Upper lobe of right lung (tissue), 1 donor: ENCODE results near the gene FARP1. TPM values are rescaled to one million over a fixed set of nuclear protein-coding genes. Genes with fewer than 3 reads are reported as not detected.

ENCODE experiments used
- ATAC-seq: fragments of 200-7000 bp; cut with Tn5 transposase; one replicate; pipeline ENCODE4 v1.9.1; 2020; ENCODE audit warnings: mild to moderate bottlenecking, moderate library complexity
- DNase-seq: peaks from one replicate; pipeline ENCODE4 v3.0.0-alpha.2; 2020
- H3K27ac ChIP-seq: fragments of 200-600 bp; one replicate; pipeline ENCODE4 v1.8.0; 2022
- H3K27me3 ChIP-seq: fragments of 200-600 bp; one replicate; pipeline ENCODE4 v1.8.0; 2022; ENCODE audit warnings: mild to moderate bottlenecking
- H3K36me3 ChIP-seq: fragments of 200-600 bp; one replicate; pipeline ENCODE4 v1.8.0; 2022
- H3K4me1 ChIP-seq: fragments of 200-600 bp; one replicate; pipeline ENCODE4 v1.8.0; 2022
- H3K4me3 ChIP-seq: fragments of 200-600 bp; one replicate; pipeline ENCODE4 v1.8.0; 2022; ENCODE audit warnings: mild to moderate bottlenecking
- H3K9me3 ChIP-seq: fragments of 200-600 bp; one replicate; pipeline ENCODE4 v1.8.0; 2022
- intact Hi-C: fragments of 100-400 bp; cut with DNase I; formaldehyde crosslinking; loops from one replicate; pipeline ENCODE4 v1.11.0; 2022
- total RNA-seq: library from RNA; stranded (reverse); fragmentation: NEBNext Ultra II Directional; extraction: Animal tissue kit (Norgen Biotek cat#: 25700); gene quantifications from one replicate; pipeline ENCODE4 v1.2.1, GENCODE V29; 2021
- TF ChIP-seq, protein P1 (sequence below): fragments of 200-600 bp; IDR thresholded peaks from one replicate; pipeline ENCODE4 v1.8.0; 2022; ENCODE audit warnings: antibody characterized with exemption
- donor health status: DM: no; HTN: yes; CAD: no; lungs with severe emphysema.

FARP1 gene
- total RNA-seq, 1 donor from 2014 or later: 95.9 TPM

DNA sequence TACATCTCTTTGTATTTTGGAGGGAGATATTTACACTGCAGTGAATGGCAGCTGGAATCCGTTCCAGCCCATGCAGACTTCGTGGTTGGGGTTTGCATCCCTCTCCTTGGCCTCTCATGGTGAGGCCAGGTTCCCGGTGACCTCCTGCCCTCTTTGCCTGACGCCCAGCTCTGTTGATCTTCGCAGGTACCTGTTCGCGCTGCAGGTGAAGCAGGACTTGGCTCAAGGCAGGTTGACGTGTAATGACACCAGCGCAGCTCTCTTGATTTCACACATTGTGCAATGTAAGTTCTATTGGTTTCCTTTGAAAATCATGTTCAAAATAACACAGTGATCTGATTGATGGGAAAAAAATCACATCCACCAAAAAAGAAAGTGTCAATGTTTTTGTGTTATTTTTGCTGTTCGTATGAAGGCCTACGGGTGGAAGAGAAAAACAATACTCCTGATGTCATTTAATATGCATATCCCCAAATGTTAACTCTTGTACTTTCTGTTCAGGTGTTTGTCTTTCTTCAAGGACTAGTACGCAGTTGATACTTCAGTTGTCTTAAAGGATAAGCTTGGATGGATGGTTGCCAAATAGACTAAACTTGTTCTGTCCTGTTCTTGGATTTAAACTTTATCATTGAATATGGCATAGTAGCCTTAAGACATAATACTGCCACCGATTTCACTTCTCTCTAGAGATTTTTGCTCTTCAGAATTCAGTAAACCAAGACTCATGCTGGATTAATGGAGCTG is 234.9 kb downstream of the FARP1 start:
- no peak for DNase-seq
- Histone ChIP-seq H3K4me3 (no peak overlapping the region), H3K9me3 (no peaks in the 10 kb centered on the region), H3K4me1 (no peaks in the 10 kb centered on the region), H3K27me3 (no peaks in the 10 kb centered on the region), H3K27ac (no peak overlapping the region), H3K36me3 (no peaks in the 10 kb centered on the region)
- TF ChIP-seq, protein P1, sequence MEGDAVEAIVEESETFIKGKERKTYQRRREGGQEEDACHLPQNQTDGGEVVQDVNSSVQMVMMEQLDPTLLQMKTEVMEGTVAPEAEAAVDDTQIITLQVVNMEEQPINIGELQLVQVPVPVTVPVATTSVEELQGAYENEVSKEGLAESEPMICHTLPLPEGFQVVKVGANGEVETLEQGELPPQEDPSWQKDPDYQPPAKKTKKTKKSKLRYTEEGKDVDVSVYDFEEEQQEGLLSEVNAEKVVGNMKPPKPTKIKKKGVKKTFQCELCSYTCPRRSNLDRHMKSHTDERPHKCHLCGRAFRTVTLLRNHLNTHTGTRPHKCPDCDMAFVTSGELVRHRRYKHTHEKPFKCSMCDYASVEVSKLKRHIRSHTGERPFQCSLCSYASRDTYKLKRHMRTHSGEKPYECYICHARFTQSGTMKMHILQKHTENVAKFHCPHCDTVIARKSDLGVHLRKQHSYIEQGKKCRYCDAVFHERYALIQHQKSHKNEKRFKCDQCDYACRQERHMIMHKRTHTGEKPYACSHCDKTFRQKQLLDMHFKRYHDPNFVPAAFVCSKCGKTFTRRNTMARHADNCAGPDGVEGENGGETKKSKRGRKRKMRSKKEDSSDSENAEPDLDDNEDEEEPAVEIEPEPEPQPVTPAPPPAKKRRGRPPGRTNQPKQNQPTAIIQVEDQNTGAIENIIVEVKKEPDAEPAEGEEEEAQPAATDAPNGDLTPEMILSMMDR: no peak
- intact Hi-C loops: no loop called here
- peak; percentile 57 for ATAC-seq

DNA sequence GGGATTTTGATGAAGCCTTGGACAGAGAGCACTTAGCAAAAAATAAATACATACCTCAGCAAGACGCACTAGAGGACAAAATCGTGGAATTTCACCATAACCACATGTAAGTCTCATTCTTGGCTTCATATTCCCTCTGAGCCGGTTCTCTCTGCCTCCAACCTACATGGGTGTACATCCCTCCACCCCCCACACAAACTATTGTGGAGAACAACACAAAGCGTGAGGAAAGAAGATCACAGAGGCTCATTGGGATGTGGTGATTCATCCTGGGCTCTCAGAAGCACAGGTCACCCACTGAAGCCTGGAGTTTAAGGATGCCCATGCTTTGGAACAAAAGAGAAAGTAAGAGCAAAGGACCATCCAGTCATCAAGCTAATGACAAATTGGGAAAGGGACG is 241.8 kb downstream of the FARP1 start:
- no peak for DNase-seq
- ATAC-seq: no peak
- Histone ChIP-seq H3K36me3 (peaks cover 13% of the 10 kb centered on the region), H3K4me3 (no peak overlapping the region), H3K9me3 (no peaks in the 10 kb centered on the region), H3K27me3 (no peaks in the 10 kb centered on the region), H3K4me1 (peaks cover 10% of the 10 kb centered on the region), H3K27ac (no peak overlapping the region)
- intact Hi-C loops: no loop called here
- TF ChIP-seq, protein P1: no peak

DNA sequence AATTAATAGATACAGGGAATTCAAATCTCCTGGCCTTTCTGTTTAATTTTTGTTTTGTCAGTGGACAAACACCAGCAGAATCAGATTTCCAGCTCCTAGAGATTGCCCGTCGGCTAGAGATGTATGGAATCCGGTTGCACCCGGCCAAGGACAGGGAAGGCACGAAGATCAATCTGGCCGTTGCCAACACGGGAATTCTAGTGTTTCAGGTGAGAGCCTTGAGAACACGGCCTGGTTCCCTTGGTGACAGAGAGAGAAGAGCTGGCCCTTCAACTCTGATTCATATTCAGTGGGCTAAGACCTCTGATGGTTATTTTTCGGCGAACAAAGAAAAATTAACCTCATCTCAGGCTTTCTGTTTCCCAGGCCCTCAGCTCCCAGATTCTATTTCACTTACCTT is 242.7 kb downstream of the FARP1 start:
- ATAC-seq: no peak
- Histone ChIP-seq H3K4me3 (no peak overlapping the region), H3K36me3 (peaks cover 13% of the 10 kb centered on the region), H3K27me3 (no peaks in the 10 kb centered on the region), H3K4me1 (peaks cover 11% of the 10 kb centered on the region), H3K27ac (no peak overlapping the region), H3K9me3 (no peaks in the 10 kb centered on the region)
- TF ChIP-seq, protein P1: no peak
- no peak for DNase-seq
- intact Hi-C loops: no loop called here

- Histone ChIP-seq H3K9me3 (no peaks in the 10 kb centered on the region), H3K4me1 (peaks cover 11% of the 10 kb centered on the region), H3K4me3 (no peak overlapping the region), H3K27me3 (no peaks in the 10 kb centered on the region), H3K36me3 (peaks cover 13% of the 10 kb centered on the region), H3K27ac (no peak overlapping the region)
- intact Hi-C loops: no loop called here
- ATAC-seq (peak; percentile 40), DNase-seq (no peak)
- TF ChIP-seq, protein P1: no peak
These were observed 243.7 kb downstream of the FARP1 start for GRCh38 chr13:98386637-98387036.

DNA sequence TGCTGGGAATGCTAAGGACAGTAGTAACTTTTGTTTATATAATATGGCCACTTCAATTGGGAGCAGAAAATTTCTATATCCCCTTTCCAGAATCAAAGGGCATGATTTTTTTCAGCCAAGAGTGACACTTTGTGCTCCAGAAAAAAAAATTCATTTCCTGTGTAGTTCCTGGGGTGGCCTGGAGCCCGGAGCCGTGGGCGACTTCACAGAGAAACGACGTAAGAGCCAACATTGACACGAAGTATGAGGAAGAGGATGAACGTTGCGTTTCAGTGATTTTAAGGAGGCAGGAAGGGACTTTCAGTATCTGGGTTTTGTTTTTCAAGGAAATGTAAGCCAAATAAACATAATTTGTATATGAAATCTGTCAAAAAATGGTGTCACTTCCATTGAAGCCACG is 246.4 kb downstream of the FARP1 start:
- no peaks in the 10 kb centered on the region for H3K27me3 ChIP-seq
- intact Hi-C loops: no loop called here
- no peak overlapping the region for H3K4me3 ChIP-seq
- no peak overlapping the region for H3K27ac ChIP-seq
- H3K36me3 ChIP-seq: peaks cover 21% of the 10 kb centered on the region
- no peak for DNase-seq
- peaks cover 11% of the 10 kb centered on the region for H3K4me1 ChIP-seq
- ATAC-seq: no peak
- TF ChIP-seq, protein P1: no peak
- H3K9me3 ChIP-seq: no peaks in the 10 kb centered on the region
